ENCODE results near the gene KRT10. TPM values are rescaled to one million over a fixed set of nuclear protein-coding genes. Genes with fewer than 3 reads are reported as not detected.

KRT10 gene
- total RNA-seq, 1 experiment from 2014 or later: 62.3 TPM

DNA sequence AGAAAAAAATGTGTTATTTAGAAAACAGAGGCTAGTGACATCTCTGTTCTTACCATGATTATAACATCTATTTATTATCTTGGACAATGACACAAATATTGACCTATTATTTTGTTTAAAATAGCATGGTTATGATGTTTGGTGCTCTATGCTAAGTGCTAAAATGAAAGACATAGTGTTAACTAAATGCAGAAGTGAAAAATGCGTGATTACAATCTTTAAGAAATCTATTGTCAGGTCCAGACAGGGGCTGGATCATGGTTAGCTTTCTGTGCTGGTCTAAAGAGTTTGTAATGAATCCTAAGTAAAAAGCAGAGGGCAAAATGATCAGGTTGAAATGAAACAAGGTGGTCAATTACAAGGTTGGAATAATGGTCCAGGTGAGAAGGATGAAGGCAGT is 22.0 kb downstream of the KRT10 start:
- TF ChIP-seq POLR2A (IDR thresholded peaks at IDR 0.05; ENCODE audit: borderline replicate concordance, extremely low read depth, insufficient read depth, insufficient read length): no peak
- TF ChIP-seq JUND (IDR thresholded peaks at IDR 0.05): no peak
- no peak for TF ChIP-seq EGR1 (IDR thresholded peaks at IDR 0.05; ENCODE audit: low read depth)
- Histone ChIP-seq H3K9me2 (ENCODE audit: insufficient read depth) (no peaks in the 10 kb centered on the region), H3K79me2 (ENCODE audit: insufficient read depth, low read length) (no peaks in the 10 kb centered on the region), H3K36me3 (ENCODE audit: control insufficient read depth in 1 of 2, insufficient read depth in 2 of 2, low read length in 2 of 2) (no peaks in the 10 kb centered on the region), H3K9ac (ENCODE audit: low read length) (no peak overlapping the region), H3K27ac (ENCODE audit: low read depth, low read length) (no peak overlapping the region), H3K4me3 (replicated peaks in 1 of 2; ENCODE audit: low read depth in 1 of 2, low read length in 2 of 2) (no peak overlapping the region), H4K20me1 (ENCODE audit: insufficient read depth) (no peaks in the 10 kb centered on the region), H3K27me3 (ENCODE audit: insufficient read depth, low read length) (no peaks in the 10 kb centered on the region), H3K4me1 (ENCODE audit: control insufficient read depth in 1 of 2, insufficient read depth in 2 of 2, low read length in 2 of 2) (peaks cover 3 to 9% of the 10 kb centered on the region in 2 experiments; a peak in 3 of 4 replicates), H3K9me3 (ENCODE audit: control insufficient read depth in 1 of 2, insufficient read depth in 1 of 2, low read depth in 1 of 2, low read length in 2 of 2) (no peaks in the 10 kb centered on the region), H2AFZ (ENCODE audit: low read depth, low read length, poor library complexity, severe bottlenecking) (no peak overlapping the region), H3K4me2 (ENCODE audit: low read length) (no peak overlapping the region)
- intact Hi-C loops (cut with micrococcal nuclease): loop anchor here (5.0 to 10.0 kb wide), 2 partner anchors 604 to 847 kb away; no protein-coding TSS in a partner anchor
- DNase-seq (ENCODE audit: low read depth, low spot score) (no peak), ATAC-seq (no peak)
- BruUV-seq (replicated peaks): no TSS peak
- RAD21 ChIA-PET (ENCODE audit: low non-redundant PET in 1 of 2, low total read pairs in 2 of 2, uncharacterized antibody in 2 of 2, unreplicated experiment in 2 of 2): no interaction called here
- POLR2A ChIA-PET: no interaction called here
- CTCF ChIA-PET: no interaction called here

DNA sequence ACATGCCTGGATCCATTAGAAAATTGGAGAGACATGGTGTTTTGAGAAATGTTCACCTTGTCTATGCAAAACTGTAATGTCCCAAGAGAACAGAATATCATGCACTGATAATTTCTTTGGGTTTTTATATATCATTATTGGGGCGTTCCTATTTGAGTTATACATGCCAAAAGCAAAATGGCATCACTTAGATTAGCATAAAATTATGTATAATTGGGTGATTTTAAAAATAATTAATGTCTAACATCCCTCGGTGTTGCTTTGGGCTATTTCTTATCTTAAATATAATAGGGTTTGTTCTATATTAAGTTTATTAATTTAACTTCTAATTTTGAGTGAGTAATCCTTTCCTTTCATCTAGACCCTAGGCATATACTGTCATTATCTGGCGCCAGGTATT is 22.6 kb downstream of the KRT10 start, which contains the start of gene KRT28:
Gene KRT28, minus strand, starts transcription at position 101 of the 400 bp plus-strand sequence. Its CDS starts 66 bp downstream, at position 35.
- Histone ChIP-seq H4K20me1 (ENCODE audit: insufficient read depth) (no peaks in the 10 kb centered on the region), H3K27ac (ENCODE audit: low read depth, low read length) (no peak within 1 kb of the TSS), H3K79me2 (ENCODE audit: insufficient read depth, low read length) (no peaks in the 10 kb centered on the region), H3K4me2 (ENCODE audit: low read length) (no peak within 1 kb of the TSS), H3K9ac (ENCODE audit: low read length) (no peak within 1 kb of the TSS), H2AFZ (ENCODE audit: low read depth, low read length, poor library complexity, severe bottlenecking) (no peak within 1 kb of the TSS), H3K4me3 (replicated peaks in 1 of 2; ENCODE audit: low read depth in 1 of 2, low read length in 2 of 2) (no peak within 1 kb of the TSS), H3K9me2 (ENCODE audit: insufficient read depth) (no peaks in the 10 kb centered on the region), H3K9me3 (ENCODE audit: control insufficient read depth in 1 of 2, insufficient read depth in 1 of 2, low read depth in 1 of 2, low read length in 2 of 2) (no peaks in the 10 kb centered on the region), H3K27me3 (ENCODE audit: insufficient read depth, low read length) (no peaks in the 10 kb centered on the region), H3K4me1 (ENCODE audit: control insufficient read depth in 1 of 2, insufficient read depth in 2 of 2, low read length in 2 of 2) (peaks cover 3 to 9% of the 10 kb centered on the region in 2 experiments; a peak in 3 of 4 replicates), H3K36me3 (ENCODE audit: control insufficient read depth in 1 of 2, insufficient read depth in 2 of 2, low read length in 2 of 2) (no peaks in the 10 kb centered on the region)
- ChIA-PET RAD21 (ENCODE audit: low non-redundant PET in 1 of 2, low total read pairs in 2 of 2, uncharacterized antibody in 2 of 2, unreplicated experiment in 2 of 2) (no interaction called here), CTCF (no interaction called here), POLR2A (no interaction called here)
- ATAC-seq: no peak
- intact Hi-C loops (cut with micrococcal nuclease): loop anchor here (5.0 to 10.0 kb wide), 2 partner anchors 605 to 847 kb away; no protein-coding TSS in a partner anchor
- DNase-seq (ENCODE audit: low read depth, low spot score): no peak
- TF ChIP-seq ZFX (IDR thresholded peaks at IDR 0.05): no peak
- TF ChIP-seq RAD21 (IDR thresholded peaks at IDR 0.05; ENCODE audit: low read depth): no peak
- no peak for TF ChIP-seq CBX3 (IDR thresholded peaks at IDR 0.05; ENCODE audit: low read depth)
- TF ChIP-seq, protein P1, sequence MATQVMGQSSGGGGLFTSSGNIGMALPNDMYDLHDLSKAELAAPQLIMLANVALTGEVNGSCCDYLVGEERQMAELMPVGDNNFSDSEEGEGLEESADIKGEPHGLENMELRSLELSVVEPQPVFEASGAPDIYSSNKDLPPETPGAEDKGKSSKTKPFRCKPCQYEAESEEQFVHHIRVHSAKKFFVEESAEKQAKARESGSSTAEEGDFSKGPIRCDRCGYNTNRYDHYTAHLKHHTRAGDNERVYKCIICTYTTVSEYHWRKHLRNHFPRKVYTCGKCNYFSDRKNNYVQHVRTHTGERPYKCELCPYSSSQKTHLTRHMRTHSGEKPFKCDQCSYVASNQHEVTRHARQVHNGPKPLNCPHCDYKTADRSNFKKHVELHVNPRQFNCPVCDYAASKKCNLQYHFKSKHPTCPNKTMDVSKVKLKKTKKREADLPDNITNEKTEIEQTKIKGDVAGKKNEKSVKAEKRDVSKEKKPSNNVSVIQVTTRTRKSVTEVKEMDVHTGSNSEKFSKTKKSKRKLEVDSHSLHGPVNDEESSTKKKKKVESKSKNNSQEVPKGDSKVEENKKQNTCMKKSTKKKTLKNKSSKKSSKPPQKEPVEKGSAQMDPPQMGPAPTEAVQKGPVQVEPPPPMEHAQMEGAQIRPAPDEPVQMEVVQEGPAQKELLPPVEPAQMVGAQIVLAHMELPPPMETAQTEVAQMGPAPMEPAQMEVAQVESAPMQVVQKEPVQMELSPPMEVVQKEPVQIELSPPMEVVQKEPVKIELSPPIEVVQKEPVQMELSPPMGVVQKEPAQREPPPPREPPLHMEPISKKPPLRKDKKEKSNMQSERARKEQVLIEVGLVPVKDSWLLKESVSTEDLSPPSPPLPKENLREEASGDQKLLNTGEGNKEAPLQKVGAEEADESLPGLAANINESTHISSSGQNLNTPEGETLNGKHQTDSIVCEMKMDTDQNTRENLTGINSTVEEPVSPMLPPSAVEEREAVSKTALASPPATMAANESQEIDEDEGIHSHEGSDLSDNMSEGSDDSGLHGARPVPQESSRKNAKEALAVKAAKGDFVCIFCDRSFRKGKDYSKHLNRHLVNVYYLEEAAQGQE (IDR thresholded peaks at IDR 0.05; ENCODE audit: low read depth): no peak
- TF ChIP-seq SRF (IDR thresholded peaks at IDR 0.05; ENCODE audit: low read depth): no peak
- no TSS peak for BruUV-seq (replicated peaks)
